CD14-positive monocyte (primary cell): ENCODE measurements around the gene RPN1. TPM values are rescaled to one million over a fixed set of nuclear protein-coding genes. Genes with fewer than 3 reads are reported as not detected.
"Not testable (repeated sequence)": the region's sequence is repeated elsewhere in the genome, so short reads cannot be mapped to it uniquely, and the experiment has no call there.

Experiments used
- DNase-seq, 3 donors: peaks; one replicate each; pipeline ENCODE4 v3.0.0-alpha.2; 2011 to 2022
- H2AFZ ChIP-seq: 2 replicates; pipeline ENCODE4 v1.6.0; 2012; ENCODE audit warnings: mild to moderate bottlenecking, low read depth, low read length, inconsistent platforms; ENCODE audit not compliant: insufficient read depth, poor library complexity, severe bottlenecking
- H3K27ac ChIP-seq, 2 donors: 1 replicate in 1 of 2; 2 replicates in 1 of 2; pipeline ENCODE4 v1.5.1; 2012 to 2013; ENCODE audit warnings: low read length in 2 of 2, control low read depth in 1 of 2, inconsistent platforms in 1 of 2, low read depth in 1 of 2, mild to moderate bottlenecking in 1 of 2
- H3K27me3 ChIP-seq, 2 donors: one replicate each; pipeline versions ENCODE4 v1.6.0 to v1.6.1; 2011 to 2013; ENCODE audit warnings: low read length in 2 of 2; ENCODE audit not compliant: control insufficient read depth in 2 of 2, insufficient read depth in 2 of 2
- H3K36me3 ChIP-seq, 2 donors: replicated peaks in 1 of 2; 1 replicate in 1 of 2; 2 replicates in 1 of 2; pipeline versions ENCODE4 v1.5.1 to v1.6.1; 2012 to 2013; ENCODE audit warnings: low read length in 2 of 2, control low read depth in 1 of 2, inconsistent platforms in 1 of 2, mild to moderate bottlenecking in 1 of 2; ENCODE audit not compliant: insufficient read depth in 2 of 2, control insufficient read depth in 1 of 2
- H3K4me1 ChIP-seq, 2 donors: 1 replicate in 1 of 2; 2 replicates in 1 of 2; pipeline versions ENCODE4 v1.5.1 to v1.6.1; 2012 to 2013; ENCODE audit warnings: low read length in 2 of 2, control low read depth in 1 of 2, inconsistent platforms in 1 of 2, mild to moderate bottlenecking in 1 of 2, moderate library complexity in 1 of 2; ENCODE audit not compliant: insufficient read depth in 2 of 2, control insufficient read depth in 1 of 2
- H3K4me2 ChIP-seq: replicated peaks from 2 replicates; pipeline ENCODE3; 2012; ENCODE audit warnings: low read length, moderate library complexity, mild to moderate bottlenecking; ENCODE audit not compliant: poor library complexity, severe bottlenecking; ENCODE audit errors: extremely low read depth
- H3K4me3 ChIP-seq, 3 experiments: fragments of 200-600 bp in 1 of 3; sonication (generic) in 1 of 3; replicated peaks in 1 of 3; 1 replicate in 2 of 3; 2 replicates in 1 of 3; pipeline ENCODE4 v1.5.1; 2011 to 2013; ENCODE audit warnings: low read length in 3 of 3, mild to moderate bottlenecking in 3 of 3, control low read depth in 2 of 3, low read depth in 2 of 3, inconsistent platforms in 1 of 3, moderate library complexity in 1 of 3
- H3K79me2 ChIP-seq: 2 replicates; pipeline ENCODE4 v1.6.0; 2012; ENCODE audit warnings: mild to moderate bottlenecking, control low read depth, inconsistent platforms, low read length, moderate library complexity; ENCODE audit not compliant: insufficient read depth
- H3K9ac ChIP-seq: 2 replicates; pipeline ENCODE4 v1.6.0; 2017; ENCODE audit warnings: low read length, mild to moderate bottlenecking; ENCODE audit not compliant: insufficient read depth, poor library complexity, severe bottlenecking
- H3K9me3 ChIP-seq, 2 donors: replicated peaks in 1 of 2; 1 replicate in 1 of 2; 2 replicates in 1 of 2; pipeline versions ENCODE4 v1.5.1 to v1.6.1; 2012 to 2013; ENCODE audit warnings: low read length in 2 of 2, control low read depth in 1 of 2; ENCODE audit not compliant: control insufficient read depth in 1 of 2, insufficient read depth in 1 of 2
- H4K20me1 ChIP-seq: 2 replicates; pipeline ENCODE4 v1.6.0; 2012; ENCODE audit warnings: mild to moderate bottlenecking, low read length, control low read depth, moderate library complexity; ENCODE audit not compliant: insufficient read depth
- H3K27ac Mint-ChIP-seq, 7 donors: one replicate each; pipeline ENCODE4 v1.8.0; 2020; ENCODE audit warnings: mild to moderate bottlenecking in 7 of 7, mixed read lengths in 7 of 7, moderate library complexity in 6 of 7, inconsistent platforms in 2 of 7
- H3K27me3 Mint-ChIP-seq, 3 donors: one replicate each; pipeline ENCODE4 v1.8.0; 2021 to 2022; ENCODE audit warnings: low read depth in 3 of 3, mild to moderate bottlenecking in 3 of 3, mixed read lengths in 3 of 3, moderate library complexity in 3 of 3, inconsistent platforms in 1 of 3
- H3K36me3 Mint-ChIP-seq, 2 donors: one replicate each; pipeline ENCODE4 v1.8.0; 2020; ENCODE audit warnings: mixed read lengths in 2 of 2, inconsistent platforms in 1 of 2, mild to moderate bottlenecking in 1 of 2
- H3K4me1 Mint-ChIP-seq: one replicate; pipeline ENCODE4 v1.8.0; 2020; ENCODE audit warnings: mild to moderate bottlenecking, mixed read lengths
- H3K4me3 Mint-ChIP-seq, 2 donors: one replicate each; pipeline ENCODE4 v1.8.0; 2020; ENCODE audit warnings: mild to moderate bottlenecking in 2 of 2, mixed read lengths in 2 of 2, moderate library complexity in 1 of 2
- H3K9me3 Mint-ChIP-seq, 7 donors: one replicate each; pipeline ENCODE4 v1.8.0; 2020 to 2022; ENCODE audit warnings: mixed read lengths in 7 of 7, mild to moderate bottlenecking in 6 of 7, moderate library complexity in 6 of 7, inconsistent platforms in 2 of 7
- WGBS: methylation state at CpG from one replicate; pipeline ENCODE4 v1.1.5; 2013; ENCODE audit warnings: missing lambda C conversion rate; ENCODE audit not compliant: insufficient coverage; 5-methylcytosine and 5-hydroxymethylcytosine counted together
- intact Hi-C, 2 donors: fragments of 100-400 bp; cut with micrococcal nuclease; formaldehyde crosslinking; loops; one replicate each; pipeline versions ENCODE4 v1.15.0 to v1.15.1; 2023
- polyA plus RNA-seq, 3 donors: library from polyadenylated mRNA; depleted of rRNA in 1 of 3; unstranded in 2 of 3; stranded (reverse) in 1 of 3; fragments of 300-500 nt in 2 of 3; fragments of >200 nt in 1 of 3; fragmentation: Illumina TruSeq in 2 of 3; gene quantifications; 1 replicate in 2 of 3; 2 replicates in 1 of 3; pipeline ENCODE4 v1.2.3, GENCODE V29; 2012 to 2021
- TF ChIP-seq, protein P1 (sequence below): fragments of 200-600 bp; IDR thresholded peaks from one replicate; pipeline ENCODE4 v1.8.0; 2022; ENCODE audit warnings: antibody characterized with exemption, mild to moderate bottlenecking

Gene RPN1
- polyA plus RNA-seq, 3 donors = 112 to 375 (median 354) TPM

- H4K20me1 ChIP-seq = no peaks in the 10 kb centered on the region
- Mint-ChIP-seq H3K36me3 (peaks cover 0 to 2% of the 10 kb centered on the region in 2 donors), H3K4me1 (peaks cover 40% of the 10 kb centered on the region), H3K9me3 (peaks cover 4 to 9% (median 5%) of the 10 kb centered on the region in 7 donors), H3K4me3 (peak overlapping the region in 1 of 2 donors; percentile 9), H3K27ac (peak overlapping the region in 3 of 7 donors; percentile 28 to 55 (median 38)), H3K27me3 (peaks cover 0 to 4% (median 2%) of the 10 kb centered on the region in 3 donors)
- intact Hi-C loops = loop anchor here in 1 of 2 donors (10.0 kb wide), 1 partner anchor 513 kb away; no protein-coding TSS in a partner anchor
- H3K4me1 ChIP-seq = peaks cover 35 to 40% of the 10 kb centered on the region in 2 donors
- peak in 1 of 3 donors; percentile 38 for DNase-seq
- no peak overlapping the region for H3K27ac ChIP-seq
- no peak overlapping the region for H3K4me3 ChIP-seq
- TF ChIP-seq, protein P1, sequence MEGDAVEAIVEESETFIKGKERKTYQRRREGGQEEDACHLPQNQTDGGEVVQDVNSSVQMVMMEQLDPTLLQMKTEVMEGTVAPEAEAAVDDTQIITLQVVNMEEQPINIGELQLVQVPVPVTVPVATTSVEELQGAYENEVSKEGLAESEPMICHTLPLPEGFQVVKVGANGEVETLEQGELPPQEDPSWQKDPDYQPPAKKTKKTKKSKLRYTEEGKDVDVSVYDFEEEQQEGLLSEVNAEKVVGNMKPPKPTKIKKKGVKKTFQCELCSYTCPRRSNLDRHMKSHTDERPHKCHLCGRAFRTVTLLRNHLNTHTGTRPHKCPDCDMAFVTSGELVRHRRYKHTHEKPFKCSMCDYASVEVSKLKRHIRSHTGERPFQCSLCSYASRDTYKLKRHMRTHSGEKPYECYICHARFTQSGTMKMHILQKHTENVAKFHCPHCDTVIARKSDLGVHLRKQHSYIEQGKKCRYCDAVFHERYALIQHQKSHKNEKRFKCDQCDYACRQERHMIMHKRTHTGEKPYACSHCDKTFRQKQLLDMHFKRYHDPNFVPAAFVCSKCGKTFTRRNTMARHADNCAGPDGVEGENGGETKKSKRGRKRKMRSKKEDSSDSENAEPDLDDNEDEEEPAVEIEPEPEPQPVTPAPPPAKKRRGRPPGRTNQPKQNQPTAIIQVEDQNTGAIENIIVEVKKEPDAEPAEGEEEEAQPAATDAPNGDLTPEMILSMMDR = no peak
- peak overlapping the region; percentile 65 for H2AFZ ChIP-seq
- no peaks in the 10 kb centered on the region for H3K36me3 ChIP-seq
- no peak overlapping the region for H3K4me2 ChIP-seq
- H3K27me3 ChIP-seq = no peaks in the 10 kb centered on the region
- WGBS = 3% methylated on average over 6 of the region's 10 CpGs
- no peaks in the 10 kb centered on the region for H3K9me3 ChIP-seq
- H3K79me2 ChIP-seq = no peaks in the 10 kb centered on the region
- H3K9ac ChIP-seq = no peak overlapping the region
Observed at GRCh38 chr3:128588147-128588546, 62.5 kb downstream of the RPN1 start.

- H3K36me3 ChIP-seq = no peaks in the 10 kb centered on the region
- intact Hi-C loops = loop anchor here in 1 of 2 donors (10.0 kb wide), 1 partner anchor 513 kb away; no protein-coding TSS in a partner anchor
- WGBS = no CpG with 5 or more reads among the region's 3 CpGs
- Mint-ChIP-seq H3K27ac (no peak overlapping the region), H3K4me3 (no peak overlapping the region), H3K27me3 (peaks cover 0 to 4% (median 2%) of the 10 kb centered on the region in 3 donors), H3K36me3 (peaks cover 0 to 2% of the 10 kb centered on the region in 2 donors), H3K4me1 (peaks cover 32% of the 10 kb centered on the region), H3K9me3 (peaks cover 4 to 9% (median 5%) of the 10 kb centered on the region in 7 donors)
- no peaks in the 10 kb centered on the region for H3K79me2 ChIP-seq
- H4K20me1 ChIP-seq = no peaks in the 10 kb centered on the region
- no peak overlapping the region for H3K4me3 ChIP-seq
- H3K4me2 ChIP-seq = no peak overlapping the region
- no peak for DNase-seq
- no peak overlapping the region for H2AFZ ChIP-seq
- H3K27me3 ChIP-seq = peaks cover 0 to 4% of the 10 kb centered on the region in 2 donors
- no peak overlapping the region for H3K9ac ChIP-seq
- H3K27ac ChIP-seq = no peak overlapping the region
- TF ChIP-seq, protein P1 = no peak
- peaks cover 29 to 33% of the 10 kb centered on the region in 2 donors for H3K4me1 ChIP-seq
- H3K9me3 ChIP-seq = no peaks in the 10 kb centered on the region
Observed at GRCh38 chr3:128587391-128587790, 63.2 kb downstream of the RPN1 start.

GRCh38 chr3:128586932-128587331, 63.7 kb downstream of the RPN1 start:
- H2AFZ ChIP-seq, H4K20me1 ChIP-seq, H3K4me2 ChIP-seq, H3K9me3 ChIP-seq, H3K27me3 Mint-ChIP-seq, H3K9me3 Mint-ChIP-seq, H3K36me3 Mint-ChIP-seq, DNase-seq, H3K9ac ChIP-seq, H3K27me3 ChIP-seq, H3K79me2 ChIP-seq, H3K4me3 Mint-ChIP-seq, H3K27ac ChIP-seq, H3K36me3 ChIP-seq, H3K4me3 ChIP-seq: not testable (repeated sequence)
- H3K4me1 ChIP-seq = peaks cover 25 to 28% of the 10 kb centered on the region in 2 donors
- 90% methylated on average over 5 of the region's 8 CpGs for WGBS
- H3K4me1 Mint-ChIP-seq = peaks cover 28% of the 10 kb centered on the region
- peak overlapping the region in 1 of 7 donors; percentile 19 for H3K27ac Mint-ChIP-seq
- intact Hi-C loops = loop anchor here in 1 of 2 donors (10.0 kb wide), 1 partner anchor 512 kb away; no protein-coding TSS in a partner anchor
